ENCODE data around the gene KIAA1671. TPM values are rescaled to one million over a fixed set of nuclear protein-coding genes. Genes with fewer than 3 reads are reported as not detected.

Gene KIAA1671
- polyA plus RNA-seq, 4 donors = 7.0 to 24.3 (median 14.7) TPM

DNA sequence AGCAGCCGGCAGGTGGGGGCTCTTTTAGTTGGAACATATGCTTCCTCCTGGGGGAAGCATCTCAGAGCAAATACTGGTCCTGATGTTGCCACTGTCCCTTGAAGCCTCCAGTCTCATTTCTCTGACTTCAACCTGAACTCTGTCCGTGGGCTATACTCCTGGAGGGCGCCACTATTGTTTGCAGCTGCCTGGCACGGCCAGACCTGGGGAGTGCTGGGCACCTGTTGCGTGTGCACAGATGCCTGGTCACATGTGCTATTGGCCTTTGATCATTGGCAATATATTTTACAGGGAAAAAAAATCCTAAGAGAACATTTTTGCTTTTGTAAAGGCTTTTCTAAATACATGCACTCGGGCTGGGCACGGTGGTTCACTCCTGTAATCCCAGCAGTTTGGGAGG lies 24.2 kb upstream of the KIAA1671 start:
- no peaks in the 10 kb centered on the region for H3K27me3 ChIP-seq (ENCODE audit: control insufficient read depth in 3 of 3, insufficient read depth in 3 of 3, low read length in 3 of 3)
- no peak overlapping the region for H3K4me3 ChIP-seq (ENCODE audit: low read depth in 1 of 3, low read length in 3 of 3)
- WGBS, 3 donors = 18 to 64% (median 29%) methylated on average over 7 of the region's 7 CpGs
- DNase-seq (peak in 1 of 2 donors; percentile 49), FAIRE-seq (no peak)
- no peaks in the 10 kb centered on the region for H3K4me1 ChIP-seq (ENCODE audit: control insufficient read depth in 3 of 3, insufficient read depth in 2 of 3, low read depth in 1 of 3, low read length in 2 of 3)
- H3K27ac ChIP-seq (ENCODE audit: low read depth in 1 of 3, low read length in 2 of 3) = no peak overlapping the region
- H3K36me3 ChIP-seq (ENCODE audit: control insufficient read depth in 3 of 3, insufficient read depth in 2 of 3, low read depth in 1 of 3, low read length in 3 of 3) = peaks cover 0 to 14% (median 0%) of the 10 kb centered on the region in 3 donors
- H3K9me3 ChIP-seq (ENCODE audit: control insufficient read depth in 2 of 2, insufficient read depth in 1 of 2, low read depth in 1 of 2, low read length in 1 of 2) = peaks cover 0 to 3% of the 10 kb centered on the region in 2 donors

DNA sequence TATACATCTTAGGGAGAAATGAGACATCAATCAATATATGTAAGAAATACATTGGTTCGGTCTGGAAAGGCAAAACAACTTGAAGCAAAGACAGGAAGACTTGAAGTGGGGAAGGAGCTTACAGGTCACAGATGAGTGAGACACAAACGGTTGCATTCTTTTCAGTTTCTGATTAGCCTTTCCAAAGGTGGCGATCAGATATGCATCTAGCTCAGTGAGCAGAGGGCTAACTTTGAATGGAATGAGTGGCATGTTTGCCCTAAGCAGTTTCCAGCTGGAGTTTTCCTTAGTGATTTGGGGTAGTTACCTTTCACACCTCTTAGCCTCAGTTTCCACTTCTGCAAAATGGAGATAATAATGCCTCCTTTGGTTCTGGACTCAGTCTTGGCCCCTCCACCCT lies 21.8 kb upstream of the KIAA1671 start:
- WGBS, 3 donors = 67 to 71% (median 69%) methylated on average over 3 of the region's 3 CpGs
- Histone ChIP-seq H3K27ac (ENCODE audit: low read depth in 1 of 3, low read length in 2 of 3) (no peak overlapping the region), H3K4me3 (ENCODE audit: low read depth in 1 of 3, low read length in 3 of 3) (no peak overlapping the region), H3K4me1 (ENCODE audit: control insufficient read depth in 3 of 3, insufficient read depth in 2 of 3, low read depth in 1 of 3, low read length in 2 of 3) (no peaks in the 10 kb centered on the region), H3K9me3 (ENCODE audit: control insufficient read depth in 2 of 2, insufficient read depth in 1 of 2, low read depth in 1 of 2, low read length in 1 of 2) (peaks cover 0 to 3% of the 10 kb centered on the region in 2 donors), H3K36me3 (ENCODE audit: control insufficient read depth in 3 of 3, insufficient read depth in 2 of 3, low read depth in 1 of 3, low read length in 3 of 3) (peaks cover 0 to 3% (median 0%) of the 10 kb centered on the region in 3 donors), H3K27me3 (ENCODE audit: control insufficient read depth in 3 of 3, insufficient read depth in 3 of 3, low read length in 3 of 3) (no peaks in the 10 kb centered on the region)
- FAIRE-seq (no peak), DNase-seq (no peak)

DNA sequence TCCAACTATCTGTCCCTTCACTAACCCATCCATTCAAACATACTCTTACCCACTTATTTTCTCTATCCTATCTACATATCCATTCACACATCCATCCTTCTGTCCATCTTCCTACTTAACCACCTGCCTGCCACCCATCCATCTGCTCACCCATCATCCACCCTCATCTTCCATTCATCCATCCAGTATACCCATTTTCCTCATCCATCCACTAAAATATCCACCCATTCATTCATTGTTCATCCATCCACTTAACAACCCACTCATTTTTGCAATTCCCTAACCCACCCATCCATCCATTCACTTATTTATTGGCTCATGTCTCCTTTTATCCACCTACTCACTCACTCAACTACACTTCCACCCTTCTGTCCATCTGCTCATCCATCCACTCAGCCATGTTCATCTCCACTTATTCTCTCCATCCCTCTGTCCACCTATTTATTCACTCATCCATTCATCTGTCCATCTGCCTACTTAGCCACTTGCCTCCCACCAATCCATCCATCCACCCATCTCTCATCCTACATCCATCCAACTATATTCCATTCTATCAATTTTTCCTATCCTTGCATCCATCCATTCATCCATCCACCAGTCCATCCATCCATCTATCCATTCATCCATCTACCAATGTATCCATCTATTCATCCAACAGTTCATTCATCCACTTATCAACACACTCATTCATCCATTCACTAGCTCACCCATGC lies 16.6 kb upstream of the KIAA1671 start:
- no peaks in the 10 kb centered on the region for H3K27me3 ChIP-seq (ENCODE audit: control insufficient read depth in 3 of 3, insufficient read depth in 3 of 3, low read length in 3 of 3)
- DNase-seq (no peak), FAIRE-seq (no peak)
- no peaks in the 10 kb centered on the region for H3K4me1 ChIP-seq (ENCODE audit: control insufficient read depth in 3 of 3, insufficient read depth in 2 of 3, low read depth in 1 of 3, low read length in 2 of 3)
- no peaks in the 10 kb centered on the region for H3K9me3 ChIP-seq (ENCODE audit: control insufficient read depth in 2 of 2, insufficient read depth in 1 of 2, low read depth in 1 of 2, low read length in 1 of 2)
- no peaks in the 10 kb centered on the region for H3K36me3 ChIP-seq (ENCODE audit: control insufficient read depth in 3 of 3, insufficient read depth in 2 of 3, low read depth in 1 of 3, low read length in 3 of 3)
- H3K4me3 ChIP-seq (ENCODE audit: low read depth in 1 of 3, low read length in 3 of 3) = no peak overlapping the region
- H3K27ac ChIP-seq (ENCODE audit: low read depth in 1 of 3, low read length in 2 of 3) = no peak overlapping the region

DNA sequence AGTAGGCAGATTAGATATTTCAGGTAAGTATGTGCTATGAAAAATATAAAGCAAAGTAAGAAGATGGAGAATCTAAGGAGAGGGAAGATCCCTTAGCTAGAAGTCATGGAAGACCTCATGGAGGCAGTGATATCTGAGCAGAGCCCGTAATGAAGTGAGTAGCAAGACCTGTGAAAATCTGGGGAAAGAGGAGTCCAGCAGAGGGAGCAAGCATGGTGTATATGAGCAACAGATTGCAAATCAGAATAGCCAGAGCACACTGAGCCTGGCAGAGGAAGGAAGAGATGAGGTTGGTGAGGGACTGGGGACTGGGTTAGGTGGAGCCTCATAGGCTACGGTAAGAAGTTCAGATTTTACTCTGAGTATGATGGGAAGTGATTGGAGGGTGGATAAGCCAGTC lies 15.4 kb upstream of the KIAA1671 start:
- 16 to 29% (median 17%) methylated on average over 2 of the region's 2 CpGs for WGBS, 3 donors
- no peaks in the 10 kb centered on the region for H3K36me3 ChIP-seq (ENCODE audit: control insufficient read depth in 3 of 3, insufficient read depth in 2 of 3, low read depth in 1 of 3, low read length in 3 of 3)
- no peaks in the 10 kb centered on the region for H3K4me1 ChIP-seq (ENCODE audit: control insufficient read depth in 3 of 3, insufficient read depth in 2 of 3, low read depth in 1 of 3, low read length in 2 of 3)
- no peaks in the 10 kb centered on the region for H3K27me3 ChIP-seq (ENCODE audit: control insufficient read depth in 3 of 3, insufficient read depth in 3 of 3, low read length in 3 of 3)
- no peak overlapping the region for H3K27ac ChIP-seq (ENCODE audit: low read depth in 1 of 3, low read length in 2 of 3)
- H3K9me3 ChIP-seq (ENCODE audit: control insufficient read depth in 2 of 2, insufficient read depth in 1 of 2, low read depth in 1 of 2, low read length in 1 of 2) = no peaks in the 10 kb centered on the region
- FAIRE-seq (no peak), DNase-seq (peak; percentile 23 to 47)
- no peak overlapping the region for H3K4me3 ChIP-seq (ENCODE audit: low read depth in 1 of 3, low read length in 3 of 3)

DNA sequence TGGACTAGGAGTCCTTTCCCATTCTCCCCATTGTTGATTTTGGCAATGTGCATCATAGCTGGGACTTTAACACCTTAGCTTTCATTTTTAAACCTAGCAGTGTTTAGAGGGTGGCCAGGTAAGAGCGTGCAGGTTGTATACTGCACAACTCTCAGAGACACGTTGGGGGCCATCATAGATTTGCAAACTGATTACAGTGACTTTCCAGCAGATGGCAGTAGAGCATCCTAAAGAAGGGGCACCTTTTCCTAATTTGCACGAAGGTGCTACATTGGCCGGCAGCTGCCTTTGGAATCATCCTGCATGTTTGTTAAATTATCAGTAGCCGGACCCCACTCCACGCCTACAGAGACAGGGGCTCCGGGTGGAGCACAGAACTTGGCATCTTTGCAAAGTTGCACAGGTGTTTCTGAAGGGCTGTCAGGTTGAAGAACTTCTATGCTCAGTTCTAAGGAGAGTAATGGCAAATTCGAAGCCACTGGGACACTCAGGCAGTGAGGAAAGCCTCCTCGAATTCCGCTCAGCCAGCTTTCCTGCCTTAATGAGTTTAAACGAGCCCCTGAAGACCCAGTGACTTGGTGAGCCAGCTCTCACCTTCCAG lies 13.7 kb upstream of the KIAA1671 start:
- WGBS, 3 donors = 12 to 18% (median 12%) methylated on average over 11 of the region's 11 CpGs
- peak; percentile 50 to 52 for DNase-seq
- no peak for FAIRE-seq

DNA sequence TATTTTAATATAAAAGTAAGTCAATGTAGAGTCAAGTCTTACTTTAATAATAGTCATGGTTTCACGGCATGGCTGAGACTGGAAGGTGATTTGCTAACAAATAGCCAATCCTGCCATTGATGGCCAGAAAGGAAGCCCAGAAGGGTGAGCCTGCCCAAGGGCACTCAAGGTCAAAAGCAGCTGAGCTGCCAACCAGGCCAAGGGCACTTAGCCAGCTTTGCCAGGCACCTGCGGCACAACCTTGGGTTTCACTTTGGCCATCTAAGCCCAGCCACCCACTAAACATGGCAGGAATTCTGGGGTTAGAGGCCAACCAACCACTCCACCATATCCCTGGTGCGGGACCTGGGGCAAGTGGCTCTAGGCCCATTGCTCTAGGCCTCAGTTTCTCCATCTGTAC lies 10.2 kb upstream of the KIAA1671 start:
- no peaks in the 10 kb centered on the region for H3K36me3 ChIP-seq (ENCODE audit: control insufficient read depth in 3 of 3, insufficient read depth in 2 of 3, low read depth in 1 of 3, low read length in 3 of 3)
- 89 to 92% (median 90%) methylated on average over 3 of the region's 3 CpGs for WGBS, 3 donors
- no peaks in the 10 kb centered on the region for H3K9me3 ChIP-seq (ENCODE audit: control insufficient read depth in 2 of 2, insufficient read depth in 1 of 2, low read depth in 1 of 2, low read length in 1 of 2)
- no peak overlapping the region for H3K27ac ChIP-seq (ENCODE audit: low read depth in 1 of 3, low read length in 2 of 3)
- FAIRE-seq (no peak), DNase-seq (no peak)
- H3K4me3 ChIP-seq (ENCODE audit: low read depth in 1 of 3, low read length in 3 of 3) = no peak overlapping the region
- no peaks in the 10 kb centered on the region for H3K27me3 ChIP-seq (ENCODE audit: control insufficient read depth in 3 of 3, insufficient read depth in 3 of 3, low read length in 3 of 3)
- H3K4me1 ChIP-seq (ENCODE audit: control insufficient read depth in 3 of 3, insufficient read depth in 2 of 3, low read depth in 1 of 3, low read length in 2 of 3) = no peaks in the 10 kb centered on the region

More for the DNA sequence above, 13.7 kb upstream of the KIAA1671 start:
- no peaks in the 10 kb centered on the region for H3K36me3 ChIP-seq (ENCODE audit: control insufficient read depth in 3 of 3, insufficient read depth in 2 of 3, low read depth in 1 of 3, low read length in 3 of 3)
- H3K4me3 ChIP-seq (ENCODE audit: low read depth in 1 of 3, low read length in 3 of 3) = no peak overlapping the region
- no peaks in the 10 kb centered on the region for H3K27me3 ChIP-seq (ENCODE audit: control insufficient read depth in 3 of 3, insufficient read depth in 3 of 3, low read length in 3 of 3)
- no peak overlapping the region for H3K27ac ChIP-seq (ENCODE audit: low read depth in 1 of 3, low read length in 2 of 3)
- H3K4me1 ChIP-seq (ENCODE audit: control insufficient read depth in 3 of 3, insufficient read depth in 2 of 3, low read depth in 1 of 3, low read length in 2 of 3) = no peaks in the 10 kb centered on the region
- H3K9me3 ChIP-seq (ENCODE audit: control insufficient read depth in 2 of 2, insufficient read depth in 1 of 2, low read depth in 1 of 2, low read length in 1 of 2) = no peaks in the 10 kb centered on the region

DNA sequence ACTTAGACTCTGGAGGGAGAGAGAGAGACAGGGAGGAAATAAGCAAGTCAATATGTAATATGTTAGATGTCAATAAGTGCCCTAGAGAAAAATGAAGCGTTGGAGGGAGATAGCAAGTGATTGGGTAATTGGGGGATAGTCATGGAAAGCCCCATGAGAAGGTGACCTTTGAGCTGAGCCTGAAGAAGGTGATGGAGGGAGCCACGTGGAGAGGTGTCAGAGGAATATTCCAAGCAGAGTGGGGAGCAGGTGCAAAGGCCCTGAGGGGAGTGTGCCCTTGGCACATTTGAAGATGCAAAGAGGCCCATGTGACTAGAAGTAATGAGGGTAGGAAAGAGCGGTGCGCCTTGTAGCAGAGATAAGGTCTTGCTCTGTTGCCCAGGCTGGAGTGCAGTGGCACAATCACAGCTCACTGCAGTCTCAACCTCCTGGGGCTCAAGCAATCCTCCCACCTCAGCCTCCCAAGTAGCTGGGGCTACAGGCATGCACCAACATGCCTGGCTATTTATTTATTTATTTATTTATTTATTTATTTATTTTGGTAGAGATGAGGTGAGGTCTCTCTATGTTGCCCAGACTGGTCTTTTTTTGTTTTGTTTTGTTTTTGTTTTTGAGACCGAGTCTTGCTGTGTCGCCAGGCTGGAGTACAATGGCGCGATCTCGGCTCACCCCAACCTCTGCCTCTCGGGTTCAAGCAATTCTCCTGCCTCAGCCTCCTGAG lies 8.1 kb upstream of the KIAA1671 start:
- no peaks in the 10 kb centered on the region for H3K36me3 ChIP-seq (ENCODE audit: control insufficient read depth in 3 of 3, insufficient read depth in 2 of 3, low read depth in 1 of 3, low read length in 3 of 3)
- DNase-seq (peak; percentile 37 to 62), FAIRE-seq (no peak)
- H3K4me1 ChIP-seq (ENCODE audit: control insufficient read depth in 3 of 3, insufficient read depth in 2 of 3, low read depth in 1 of 3, low read length in 2 of 3) = no peaks in the 10 kb centered on the region
- H3K4me3 ChIP-seq (ENCODE audit: low read depth in 1 of 3, low read length in 3 of 3) = no peak overlapping the region
- H3K27me3 ChIP-seq (ENCODE audit: control insufficient read depth in 3 of 3, insufficient read depth in 3 of 3, low read length in 3 of 3) = peaks cover 0 to 3% (median 0%) of the 10 kb centered on the region in 3 donors
- H3K9me3 ChIP-seq (ENCODE audit: control insufficient read depth in 2 of 2, insufficient read depth in 1 of 2, low read depth in 1 of 2, low read length in 1 of 2) = no peaks in the 10 kb centered on the region
- 72 to 83% (median 74%) methylated on average over 10 of the region's 10 CpGs for WGBS, 3 donors
- H3K27ac ChIP-seq (ENCODE audit: low read depth in 1 of 3, low read length in 2 of 3) = no peak overlapping the region

DNA sequence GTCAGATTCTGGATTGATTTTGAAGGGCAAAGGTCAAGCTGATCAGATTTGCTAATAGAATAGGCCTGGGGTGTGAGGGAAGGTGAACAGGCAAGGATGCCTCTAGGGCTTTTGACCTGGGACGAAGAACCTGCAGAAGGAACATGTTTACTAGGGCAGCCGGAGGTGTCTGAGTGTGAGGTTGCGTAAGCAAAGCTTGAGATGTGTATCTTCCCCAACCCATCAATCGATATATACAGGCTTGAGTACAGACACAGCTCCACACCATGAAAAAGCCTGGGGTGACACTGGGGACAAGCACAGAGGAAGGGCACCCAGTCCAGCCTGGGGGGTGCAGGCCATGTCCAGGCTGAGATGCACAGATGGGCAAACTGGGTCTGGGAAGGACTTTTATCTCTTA lies 7.1 kb upstream of the KIAA1671 start:
- WGBS, 3 donors = 41 to 76% (median 54%) methylated on average over 4 of the region's 4 CpGs
- H3K9me3 ChIP-seq (ENCODE audit: control insufficient read depth in 2 of 2, insufficient read depth in 1 of 2, low read depth in 1 of 2, low read length in 1 of 2) = no peaks in the 10 kb centered on the region
- no peaks in the 10 kb centered on the region for H3K36me3 ChIP-seq (ENCODE audit: control insufficient read depth in 3 of 3, insufficient read depth in 2 of 3, low read depth in 1 of 3, low read length in 3 of 3)
- FAIRE-seq (no peak), DNase-seq (no peak)
- no peaks in the 10 kb centered on the region for H3K4me1 ChIP-seq (ENCODE audit: control insufficient read depth in 3 of 3, insufficient read depth in 2 of 3, low read depth in 1 of 3, low read length in 2 of 3)
- H3K4me3 ChIP-seq (ENCODE audit: low read depth in 1 of 3, low read length in 3 of 3) = no peak overlapping the region
- peaks cover 0 to 3% (median 1%) of the 10 kb centered on the region in 3 donors for H3K27me3 ChIP-seq (ENCODE audit: control insufficient read depth in 3 of 3, insufficient read depth in 3 of 3, low read length in 3 of 3)
- no peak overlapping the region for H3K27ac ChIP-seq (ENCODE audit: low read depth in 1 of 3, low read length in 2 of 3)

Measured in small intestine (tissue), 7 donors.